Testis (tissue), 2 donors: ENCODE measurements around the gene KIAA0513.

Experiments used
- POLR2A ChIP-seq: fragments of 450-650 bp; IDR thresholded peaks from one replicate; pipeline ENCODE4 v1.6.1; 2017; ENCODE audit warnings: antibody characterized with exemption, mild to moderate bottlenecking, moderate library complexity
- TF ChIP-seq, protein P1 (sequence below), 3 experiments: fragments of 450-650 bp in 2 of 3; fragments of 200-600 bp in 1 of 3; sonication (generic) in 1 of 3; IDR thresholded peaks; one replicate each; pipeline ENCODE4 v1.5.1; 2016 to 2019; ENCODE audit warnings: antibody characterized with exemption in 3 of 3, mild to moderate bottlenecking in 2 of 3, moderate library complexity in 1 of 3

DNA sequence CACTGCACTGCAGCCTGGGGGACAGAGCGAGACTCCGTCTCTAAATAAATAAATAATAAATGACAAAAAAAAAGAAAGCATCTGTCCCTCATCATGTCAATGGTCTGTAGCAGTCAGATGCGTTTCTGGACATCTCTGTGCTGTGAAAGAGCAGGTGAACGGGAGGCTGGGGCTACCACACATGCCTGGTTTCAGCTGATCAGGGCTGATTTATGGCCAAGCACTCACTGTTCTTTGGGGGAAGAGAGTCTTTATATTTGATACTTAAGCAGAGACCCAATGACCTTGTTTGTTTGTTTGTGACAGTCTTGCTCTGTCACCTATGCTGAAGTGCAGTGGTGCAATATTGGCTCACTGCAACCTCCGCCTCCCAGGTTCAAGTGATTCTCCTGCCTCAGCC lies 17.5 kb downstream of the KIAA0513 start:
- TF ChIP-seq, protein P1, sequence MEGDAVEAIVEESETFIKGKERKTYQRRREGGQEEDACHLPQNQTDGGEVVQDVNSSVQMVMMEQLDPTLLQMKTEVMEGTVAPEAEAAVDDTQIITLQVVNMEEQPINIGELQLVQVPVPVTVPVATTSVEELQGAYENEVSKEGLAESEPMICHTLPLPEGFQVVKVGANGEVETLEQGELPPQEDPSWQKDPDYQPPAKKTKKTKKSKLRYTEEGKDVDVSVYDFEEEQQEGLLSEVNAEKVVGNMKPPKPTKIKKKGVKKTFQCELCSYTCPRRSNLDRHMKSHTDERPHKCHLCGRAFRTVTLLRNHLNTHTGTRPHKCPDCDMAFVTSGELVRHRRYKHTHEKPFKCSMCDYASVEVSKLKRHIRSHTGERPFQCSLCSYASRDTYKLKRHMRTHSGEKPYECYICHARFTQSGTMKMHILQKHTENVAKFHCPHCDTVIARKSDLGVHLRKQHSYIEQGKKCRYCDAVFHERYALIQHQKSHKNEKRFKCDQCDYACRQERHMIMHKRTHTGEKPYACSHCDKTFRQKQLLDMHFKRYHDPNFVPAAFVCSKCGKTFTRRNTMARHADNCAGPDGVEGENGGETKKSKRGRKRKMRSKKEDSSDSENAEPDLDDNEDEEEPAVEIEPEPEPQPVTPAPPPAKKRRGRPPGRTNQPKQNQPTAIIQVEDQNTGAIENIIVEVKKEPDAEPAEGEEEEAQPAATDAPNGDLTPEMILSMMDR (IDR thresholded peaks at IDR 0.05), result no peak
- TF ChIP-seq POLR2A, result no peak
